ENCODE data around the gene ST6GAL1.

The ST6GAL1 gene

GRCh38 chr3:186976837-186977750 lies 46.8 kb downstream of the ST6GAL1 start:
- TF ChIP-seq CTCF (conservative IDR thresholded peaks at IDR 0.05; ENCODE audit: low read depth) = no peak
- POLR2A ChIA-PET (ENCODE audit: low non-redundant PET) = no interaction called here
- CTCF ChIA-PET = interaction anchor here (0.8 kb wide), 1 partner anchor 136 kb away, joined by 3 read pairs; no protein-coding TSS in a partner anchor
- DNase-seq (ENCODE audit: low spot score) = no peak
- no peak overlapping the region for H3K27ac ChIP-seq

- CTCF ChIA-PET = no interaction called here
- TF ChIP-seq CTCF (conservative IDR thresholded peaks at IDR 0.05; ENCODE audit: low read depth) = no peak
- H3K27ac ChIP-seq = no peak overlapping the region
- no peak for DNase-seq (ENCODE audit: low spot score)
- POLR2A ChIA-PET (ENCODE audit: low non-redundant PET) = no interaction called here
Observed at GRCh38 chr3:186978712-186979111, 48.4 kb downstream of the ST6GAL1 start.

- ChIA-PET CTCF (interaction anchor here (0.6 kb wide), 2 partner anchors 104 to 159 kb away, joined by 3 read pairs; no protein-coding TSS in a partner anchor), POLR2A (ENCODE audit: low non-redundant PET) (interaction anchor here (0.7 kb wide), 1 partner anchor 701 kb away, joined by 6 read pairs; no protein-coding TSS in a partner anchor)
- H3K27ac ChIP-seq = no peak overlapping the region
- TF ChIP-seq CTCF (conservative IDR thresholded peaks at IDR 0.05; ENCODE audit: low read depth) = no peak
- DNase-seq (ENCODE audit: low spot score) = peak; percentile 49
Observed at GRCh38 chr3:186979852-186980251, 49.5 kb downstream of the ST6GAL1 start.

- H3K27ac ChIP-seq = no peak overlapping the region
- ChIA-PET CTCF (interaction anchor here (0.6 kb wide), 2 partner anchors 184 to 366 kb away, joined by 4 to 5 read pairs; no protein-coding TSS in a partner anchor), POLR2A (ENCODE audit: low non-redundant PET) (interaction anchor here (1.0 kb wide), 1 partner anchor 60 kb away, joined by 5 read pairs; no protein-coding TSS in a partner anchor)
- no peak for DNase-seq (ENCODE audit: low spot score)
- no peak for TF ChIP-seq CTCF (conservative IDR thresholded peaks at IDR 0.05; ENCODE audit: low read depth)
Observed at GRCh38 chr3:186980989-186981388, 50.7 kb downstream of the ST6GAL1 start.

- CTCF ChIA-PET = interaction anchor here (1.4 kb wide), 1 partner anchor 9 kb away, joined by 6 read pairs; no protein-coding TSS in a partner anchor
Observed at GRCh38 chr3:186983659-186984058, 53.3 kb downstream of the ST6GAL1 start.

More at GRCh38 chr3:186983659-186984058, 53.3 kb downstream of the ST6GAL1 start:
- no peak for TF ChIP-seq CTCF (conservative IDR thresholded peaks at IDR 0.05; ENCODE audit: low read depth)
- POLR2A ChIA-PET (ENCODE audit: low non-redundant PET) = no interaction called here
- DNase-seq (ENCODE audit: low spot score) = no peak
- H3K27ac ChIP-seq = no peak overlapping the region

All from RWPE1 (cell line).